ENCODE measurements around the gene BPI. TPM values are rescaled to one million over a fixed set of nuclear protein-coding genes. Genes with fewer than 3 reads are reported as not detected.

BPI gene
- total and polyA plus RNA-seq, 4 donors: 5.0 to 11.5 (median 8.7) TPM; not detected in 1

- Histone ChIP-seq H3K27me3 (ENCODE audit: control insufficient read depth, insufficient read depth, low read length) (no peaks in the 10 kb centered on the region), H3K4me3 (ENCODE audit: low read depth, low read length) (no peak overlapping the region), H3K9me3 (ENCODE audit: control insufficient read depth, insufficient read depth, low read length) (no peaks in the 10 kb centered on the region), H3K4me1 (ENCODE audit: control insufficient read depth, insufficient read depth, low read length) (peaks cover 25% of the 10 kb centered on the region), H3K36me3 (ENCODE audit: control insufficient read depth, insufficient read depth, low read length) (no peaks in the 10 kb centered on the region), H3K27ac (ENCODE audit: low read depth, low read length) (peak overlapping the region; percentile 84)
- peak in 2 of 6 donors; percentile 30 to 76 for DNase-seq (ENCODE audit: low read depth in 4 of 6, low spot score in 6 of 6)
- WGBS (ENCODE audit: insufficient coverage): 27% methylated on average over 13 of the region's 13 CpGs
Observed at GRCh38 chr20:38298768-38299288, 5.1 kb upstream of the BPI start.

- H3K27me3 ChIP-seq (ENCODE audit: control insufficient read depth, insufficient read depth, low read length): no peaks in the 10 kb centered on the region
- H3K27ac ChIP-seq (ENCODE audit: low read depth, low read length): no peak overlapping the region
- no peaks in the 10 kb centered on the region for H3K9me3 ChIP-seq (ENCODE audit: control insufficient read depth, insufficient read depth, low read length)
- DNase-seq (ENCODE audit: low read depth in 4 of 6, low spot score in 6 of 6): peak in 1 of 6 donors; percentile 19
- no peaks in the 10 kb centered on the region for H3K36me3 ChIP-seq (ENCODE audit: control insufficient read depth, insufficient read depth, low read length)
- H3K4me3 ChIP-seq (ENCODE audit: low read depth, low read length): no peak overlapping the region
- H3K4me1 ChIP-seq (ENCODE audit: control insufficient read depth, insufficient read depth, low read length): peaks cover 31% of the 10 kb centered on the region
- 82% methylated on average over 6 of the region's 6 CpGs for WGBS (ENCODE audit: insufficient coverage)
Observed at GRCh38 chr20:38299963-38300362, 4.0 kb upstream of the BPI start.

- H3K9me3 ChIP-seq (ENCODE audit: control insufficient read depth, insufficient read depth, low read length): no peaks in the 10 kb centered on the region
- H3K4me1 ChIP-seq (ENCODE audit: control insufficient read depth, insufficient read depth, low read length): peaks cover 31% of the 10 kb centered on the region
- no peak overlapping the region for H3K27ac ChIP-seq (ENCODE audit: low read depth, low read length)
- WGBS (ENCODE audit: insufficient coverage): 100% methylated on average over 2 of the region's 4 CpGs
- no peak overlapping the region for H3K4me3 ChIP-seq (ENCODE audit: low read depth, low read length)
- no peaks in the 10 kb centered on the region for H3K27me3 ChIP-seq (ENCODE audit: control insufficient read depth, insufficient read depth, low read length)
- DNase-seq (ENCODE audit: low read depth in 4 of 6, low spot score in 6 of 6): no peak
- no peaks in the 10 kb centered on the region for H3K36me3 ChIP-seq (ENCODE audit: control insufficient read depth, insufficient read depth, low read length)
Observed at GRCh38 chr20:38300438-38300837, 3.5 kb upstream of the BPI start.

- H3K9me3 ChIP-seq (ENCODE audit: control insufficient read depth, insufficient read depth, low read length): no peaks in the 10 kb centered on the region
- peaks cover 31% of the 10 kb centered on the region for H3K4me1 ChIP-seq (ENCODE audit: control insufficient read depth, insufficient read depth, low read length)
- H3K27me3 ChIP-seq (ENCODE audit: control insufficient read depth, insufficient read depth, low read length): no peaks in the 10 kb centered on the region
- WGBS (ENCODE audit: insufficient coverage): 95% methylated on average over 2 of the region's 3 CpGs
- no peak for DNase-seq (ENCODE audit: low read depth in 4 of 6, low spot score in 6 of 6)
- no peak overlapping the region for H3K4me3 ChIP-seq (ENCODE audit: low read depth, low read length)
- H3K27ac ChIP-seq (ENCODE audit: low read depth, low read length): no peak overlapping the region
- no peaks in the 10 kb centered on the region for H3K36me3 ChIP-seq (ENCODE audit: control insufficient read depth, insufficient read depth, low read length)
Observed at GRCh38 chr20:38301309-38301708, 2.6 kb upstream of the BPI start.

DNA sequence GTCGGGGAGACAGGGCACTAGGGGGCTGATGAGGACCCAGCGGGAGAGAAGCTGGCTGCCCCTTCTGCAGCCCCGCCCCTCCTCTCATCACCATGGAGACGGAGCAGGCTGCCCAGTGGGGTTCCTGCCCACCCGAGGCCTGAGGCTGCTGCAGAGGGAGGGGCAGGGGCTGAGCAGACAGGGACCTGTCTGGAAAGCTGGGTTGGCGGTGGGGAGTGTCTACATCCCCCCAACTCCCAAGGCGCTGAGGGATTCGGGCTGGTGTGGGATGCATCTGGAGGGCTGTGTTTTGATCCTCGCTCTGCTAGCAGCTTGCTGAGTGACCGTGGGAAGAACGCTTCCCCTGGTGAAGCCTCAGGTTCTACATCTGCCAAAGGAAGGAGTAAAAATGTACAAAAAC is 1.2 kb upstream of the BPI start:
- H3K4me3 ChIP-seq (ENCODE audit: low read depth, low read length): no peak overlapping the region
- no peaks in the 10 kb centered on the region for H3K27me3 ChIP-seq (ENCODE audit: control insufficient read depth, insufficient read depth, low read length)
- WGBS (ENCODE audit: insufficient coverage): 9% methylated on average over 7 of the region's 11 CpGs
- no peaks in the 10 kb centered on the region for H3K36me3 ChIP-seq (ENCODE audit: control insufficient read depth, insufficient read depth, low read length)
- DNase-seq (ENCODE audit: low read depth in 4 of 6, low spot score in 6 of 6): peak in 2 of 6 donors; percentile 67 to 75
- H3K4me1 ChIP-seq (ENCODE audit: control insufficient read depth, insufficient read depth, low read length): peaks cover 31% of the 10 kb centered on the region
- peak overlapping the region; percentile 69 for H3K27ac ChIP-seq (ENCODE audit: low read depth, low read length)
- no peaks in the 10 kb centered on the region for H3K9me3 ChIP-seq (ENCODE audit: control insufficient read depth, insufficient read depth, low read length)

DNA sequence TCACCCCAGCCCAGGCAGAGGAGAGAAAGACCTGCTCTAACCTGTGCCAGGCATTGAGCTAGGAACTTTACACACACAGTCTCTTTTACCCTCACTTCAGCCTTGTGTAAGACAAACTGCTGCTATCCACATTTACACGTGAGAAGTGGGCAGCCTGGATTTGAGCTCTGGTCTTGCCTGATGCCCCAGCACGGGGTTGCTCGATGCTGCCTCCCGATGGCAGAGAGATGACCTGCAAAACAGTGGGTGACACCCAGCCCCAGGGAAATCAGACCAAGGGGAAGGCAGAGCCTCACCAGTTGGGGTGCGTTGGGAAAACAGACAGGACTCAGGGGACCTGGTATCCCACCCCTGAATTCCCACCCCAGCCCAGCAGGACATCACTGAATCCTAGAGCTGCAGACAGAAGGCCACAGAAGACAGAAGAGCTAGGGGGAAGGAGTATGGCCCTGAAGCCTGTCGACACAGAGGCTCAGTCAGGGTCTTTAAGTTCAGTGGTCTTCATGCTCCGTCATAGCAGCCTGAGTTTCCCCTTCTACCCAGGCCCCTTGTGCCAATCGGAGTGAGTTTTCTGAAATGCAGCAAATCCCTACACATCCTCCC is 990 bp downstream of the BPI start:
- no peaks in the 10 kb centered on the region for H3K27me3 ChIP-seq (ENCODE audit: control insufficient read depth, insufficient read depth, low read length)
- 53% methylated on average over 7 of the region's 8 CpGs for WGBS (ENCODE audit: insufficient coverage)
- H3K4me3 ChIP-seq (ENCODE audit: low read depth, low read length): no peak overlapping the region
- DNase-seq (ENCODE audit: low read depth in 4 of 6, low spot score in 6 of 6): no peak
- H3K27ac ChIP-seq (ENCODE audit: low read depth, low read length): no peak overlapping the region
- H3K36me3 ChIP-seq (ENCODE audit: control insufficient read depth, insufficient read depth, low read length): no peaks in the 10 kb centered on the region
- H3K4me1 ChIP-seq (ENCODE audit: control insufficient read depth, insufficient read depth, low read length): peaks cover 16% of the 10 kb centered on the region
- H3K9me3 ChIP-seq (ENCODE audit: control insufficient read depth, insufficient read depth, low read length): peaks cover 1% of the 10 kb centered on the region

- DNase-seq (ENCODE audit: low read depth in 4 of 6, low spot score in 6 of 6): no peak
- no peaks in the 10 kb centered on the region for H3K36me3 ChIP-seq (ENCODE audit: control insufficient read depth, insufficient read depth, low read length)
- no peak overlapping the region for H3K27ac ChIP-seq (ENCODE audit: low read depth, low read length)
- no peak overlapping the region for H3K4me3 ChIP-seq (ENCODE audit: low read depth, low read length)
- H3K9me3 ChIP-seq (ENCODE audit: control insufficient read depth, insufficient read depth, low read length): peaks cover 1% of the 10 kb centered on the region
- WGBS (ENCODE audit: insufficient coverage): no CpG with 5 or more reads among the region's 4 CpGs
- no peaks in the 10 kb centered on the region for H3K27me3 ChIP-seq (ENCODE audit: control insufficient read depth, insufficient read depth, low read length)
- H3K4me1 ChIP-seq (ENCODE audit: control insufficient read depth, insufficient read depth, low read length): peaks cover 13% of the 10 kb centered on the region
Observed at GRCh38 chr20:38305541-38305940, 1.6 kb downstream of the BPI start.

DNA sequence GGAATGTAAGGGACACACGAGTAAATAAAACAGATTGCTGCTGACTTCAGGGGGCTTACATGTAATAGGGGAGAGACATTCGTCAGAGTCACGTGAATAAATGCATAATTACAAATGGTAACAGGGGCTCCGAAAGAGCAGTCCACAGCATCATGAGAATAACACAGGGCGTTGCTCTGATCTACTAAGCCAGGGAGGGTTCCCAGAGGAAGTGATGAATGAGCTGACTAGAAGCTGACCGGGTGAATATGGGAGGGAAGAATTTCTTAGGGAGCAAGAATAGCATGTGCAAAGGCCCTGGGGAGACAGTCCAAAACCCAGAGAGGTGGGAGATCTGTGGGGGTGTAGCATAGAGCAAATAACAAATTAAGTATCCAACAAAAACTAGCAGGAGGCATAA is 2.4 kb downstream of the BPI start:
- no peaks in the 10 kb centered on the region for H3K27me3 ChIP-seq (ENCODE audit: control insufficient read depth, insufficient read depth, low read length)

GRCh38 chr20:38307371-38308046 is 3.6 kb downstream of the BPI start:
- Histone ChIP-seq H3K36me3 (ENCODE audit: control insufficient read depth, insufficient read depth, low read length) (no peaks in the 10 kb centered on the region), H3K4me3 (ENCODE audit: low read depth, low read length) (no peak overlapping the region), H3K4me1 (ENCODE audit: control insufficient read depth, insufficient read depth, low read length) (peaks cover 13% of the 10 kb centered on the region), H3K27ac (ENCODE audit: low read depth, low read length) (no peak overlapping the region), H3K27me3 (ENCODE audit: control insufficient read depth, insufficient read depth, low read length) (no peaks in the 10 kb centered on the region), H3K9me3 (ENCODE audit: control insufficient read depth, insufficient read depth, low read length) (peaks cover 1% of the 10 kb centered on the region)
- no peak for DNase-seq (ENCODE audit: low read depth in 4 of 6, low spot score in 6 of 6)
- WGBS (ENCODE audit: insufficient coverage): 80% methylated on average over 7 of the region's 8 CpGs

More for the DNA sequence above, 2.4 kb downstream of the BPI start:
- H3K9me3 ChIP-seq (ENCODE audit: control insufficient read depth, insufficient read depth, low read length): peaks cover 1% of the 10 kb centered on the region
- H3K4me3 ChIP-seq (ENCODE audit: low read depth, low read length): no peak overlapping the region
- H3K4me1 ChIP-seq (ENCODE audit: control insufficient read depth, insufficient read depth, low read length): peaks cover 13% of the 10 kb centered on the region
- H3K27ac ChIP-seq (ENCODE audit: low read depth, low read length): no peak overlapping the region
- WGBS (ENCODE audit: insufficient coverage): 70% methylated on average over 6 of the region's 6 CpGs
- no peaks in the 10 kb centered on the region for H3K36me3 ChIP-seq (ENCODE audit: control insufficient read depth, insufficient read depth, low read length)
- DNase-seq (ENCODE audit: low read depth in 4 of 6, low spot score in 6 of 6): no peak

DNA sequence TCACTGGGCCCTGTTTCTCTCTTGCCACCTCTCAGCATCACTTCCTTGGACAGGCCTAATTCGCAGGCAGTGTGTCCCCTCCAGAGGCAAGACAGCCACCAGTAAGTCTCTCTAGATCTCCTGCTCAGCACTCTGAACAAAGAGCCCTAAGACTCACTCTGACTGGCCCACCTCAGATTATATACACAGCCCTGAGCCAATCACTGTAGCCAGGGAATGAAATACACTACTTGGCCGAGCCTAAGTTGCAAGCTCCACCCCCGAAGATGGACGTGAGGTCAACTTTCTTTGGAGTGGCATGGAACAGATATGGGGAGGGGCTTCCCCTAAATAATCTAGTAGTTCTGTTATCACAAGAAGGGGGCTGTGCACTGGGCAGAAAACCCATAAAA is 4.1 kb downstream of the BPI start:
- no peak overlapping the region for H3K27ac ChIP-seq (ENCODE audit: low read depth, low read length)
- no peak overlapping the region for H3K4me3 ChIP-seq (ENCODE audit: low read depth, low read length)
- WGBS (ENCODE audit: insufficient coverage): 67% methylated on average over 1 of the region's 4 CpGs
- DNase-seq (ENCODE audit: low read depth in 4 of 6, low spot score in 6 of 6): no peak
- H3K27me3 ChIP-seq (ENCODE audit: control insufficient read depth, insufficient read depth, low read length): no peaks in the 10 kb centered on the region
- no peaks in the 10 kb centered on the region for H3K36me3 ChIP-seq (ENCODE audit: control insufficient read depth, insufficient read depth, low read length)
- peaks cover 7% of the 10 kb centered on the region for H3K4me1 ChIP-seq (ENCODE audit: control insufficient read depth, insufficient read depth, low read length)
- H3K9me3 ChIP-seq (ENCODE audit: control insufficient read depth, insufficient read depth, low read length): peaks cover 1% of the 10 kb centered on the region

Measured in spinal cord (tissue), 10 donors.